Placental epithelial cell (primary cell): ENCODE measurements around the gene GMFB. TPM values are rescaled to one million over a fixed set of nuclear protein-coding genes. Genes with fewer than 3 reads are reported as not detected.

Source experiments
- total RNA-seq: library from RNA; depleted of rRNA; stranded (reverse); fragments of >200 nt; gene quantifications from 2 replicates; pipeline ENCODE4 v1.2.3, GENCODE V29; 2012

GMFB gene
- total RNA-seq, result 49.5 and 102 TPM in 2 replicates

GRCh38 chr14:54488646-54489317, at the start of gene GMFB:
GMFB (minus strand) TSS chr14:54488980; CDS start chr14:54488927, 53 bp downstream.

DNA sequence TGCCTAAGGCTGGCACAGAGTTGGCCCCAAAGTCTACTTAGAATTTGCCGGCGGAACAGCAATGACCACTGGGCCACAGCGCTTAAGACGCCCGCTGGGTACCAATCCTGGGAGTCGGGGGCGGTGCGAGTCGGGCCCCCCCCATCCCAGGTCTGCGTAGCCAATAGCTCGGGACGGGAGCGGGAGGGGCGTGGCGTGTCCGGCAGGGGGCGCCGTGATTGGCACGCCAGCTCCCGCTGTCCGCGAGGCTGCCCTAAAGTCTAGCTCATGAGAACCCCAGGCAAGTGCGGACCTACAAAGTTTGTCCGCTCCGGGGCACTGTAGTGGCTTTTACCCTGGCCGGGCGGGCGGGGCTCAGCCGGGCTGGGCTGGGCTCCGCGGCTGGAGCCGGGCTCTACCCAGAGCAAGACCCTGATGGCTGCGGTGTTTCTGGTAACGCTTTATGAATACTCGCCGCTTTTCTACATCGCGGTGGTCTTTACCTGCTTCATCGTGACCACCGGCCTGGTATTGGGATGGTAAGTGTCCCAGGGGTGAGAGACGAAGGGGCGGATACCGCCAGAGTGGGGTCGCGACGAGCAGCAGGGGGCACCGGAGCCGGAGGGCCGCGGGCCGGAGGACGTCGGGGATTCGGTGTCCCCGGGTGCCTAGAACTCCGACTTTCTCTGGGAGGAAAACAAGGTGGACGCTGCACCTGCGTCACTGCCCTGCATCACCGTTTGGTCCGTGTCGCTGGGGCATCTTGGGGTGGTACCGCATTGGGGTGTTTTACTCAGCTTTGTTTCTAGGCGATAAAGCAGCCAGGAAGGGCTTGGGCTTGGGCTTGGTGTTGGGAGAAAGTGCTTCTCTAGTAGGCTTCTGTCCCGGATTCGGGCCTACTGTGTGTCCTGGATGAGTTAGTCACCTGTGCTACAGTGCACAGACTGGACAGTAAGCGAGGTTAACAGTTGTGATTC, 21.0 kb upstream of the GMFB start, which contains the start of gene CGRRF1:
Gene CGRRF1 (plus strand): TSS at position 361 of the 956 bp plus-strand sequence. CDS start 54 bp downstream, at position 415.

DNA sequence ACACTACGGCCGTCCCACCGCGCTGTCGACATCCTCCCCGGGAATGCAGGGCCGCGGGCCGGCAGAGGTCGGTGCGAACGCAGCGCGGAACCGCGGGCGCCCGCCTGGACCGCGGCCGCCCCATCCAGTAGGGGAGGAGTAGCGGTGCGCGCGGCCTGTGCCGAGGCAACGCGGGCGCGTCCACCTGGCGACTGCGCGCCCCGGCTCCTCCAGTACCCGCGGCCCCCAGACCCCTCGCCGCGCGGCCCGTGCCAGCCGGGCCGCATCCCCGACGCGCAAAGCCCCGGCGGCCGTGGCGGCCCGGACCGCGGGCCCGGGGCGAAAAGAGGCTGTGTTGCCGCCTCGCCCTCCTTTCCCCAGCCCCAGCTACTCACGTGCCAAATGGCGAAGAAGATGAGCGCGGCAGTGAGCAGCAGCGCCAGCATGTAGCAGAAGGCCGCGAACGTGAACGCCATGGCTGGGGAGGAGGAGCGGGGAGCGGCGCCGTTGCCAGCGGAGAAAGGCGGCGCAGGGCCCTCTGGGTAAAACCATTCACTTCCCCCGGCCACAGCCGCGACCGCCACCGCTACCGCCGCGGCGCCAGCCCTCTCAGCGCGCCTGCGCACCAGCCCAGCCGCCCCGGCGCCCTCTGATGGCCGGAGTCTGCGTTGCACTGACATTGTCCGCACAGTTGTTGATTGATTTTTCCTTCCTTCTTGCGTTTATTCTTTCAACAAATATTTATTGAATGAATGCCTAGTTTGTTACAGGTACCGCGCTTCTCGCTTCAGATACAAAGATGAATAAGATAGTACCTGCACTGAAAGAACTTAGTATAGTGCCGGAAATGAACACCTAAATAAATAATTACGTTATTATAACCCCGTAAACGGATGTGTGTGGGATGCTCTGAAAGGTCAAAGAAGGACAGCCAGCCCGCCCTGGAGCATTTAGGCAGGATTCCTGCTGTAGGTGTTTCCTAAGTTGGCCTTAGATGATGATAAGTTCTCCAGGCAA, 47.6 kb downstream of the GMFB start, which contains the start of gene CNIH1:
Gene CNIH1 (minus strand): TSS at position 502 of the 996 bp plus-strand sequence. CDS start 47 bp downstream, at position 455.

Other genes starting within 250 kb of the GMFB start
- gene CDKN3, start 92.0 kb downstream of the GMFB start, total RNA-seq, result 5.1 and 20.6 TPM in 2 replicates
- gene CNIH1, start 47.6 kb downstream of the GMFB start, total RNA-seq, result 29.1 and 162 TPM in 2 replicates
- gene CGRRF1, start 20.9 kb upstream of the GMFB start, total RNA-seq, result 6.7 and 8.8 TPM in 2 replicates
- 20.8 and 40.6 TPM in 2 replicates for gene SAMD4A, start 78.1 kb upstream of the GMFB start, total RNA-seq